RWPE2 (cell line): Measurements from ENCODE around the gene CUL5.
A peak's percentile ranks its signal among the peaks of the same experiment; 100 is the strongest.

ENCODE experiments used
- ATAC-seq: fragments of 200-7000 bp; cut with Tn5 transposase; 3 replicates; pipeline ENCODE4 v1.9.1; 2021; ENCODE audit warnings: low read depth
- DNase-seq: peaks from one replicate; pipeline ENCODE4 v3.0.0-alpha.2; 2020; ENCODE audit warnings: low spot score
- H3K27ac ChIP-seq: fragments of 450-650 bp; 2 replicates; pipeline ENCODE4 v1.5.1; 2017; ENCODE audit warnings: mild to moderate bottlenecking; ENCODE audit not compliant: poor library complexity, severe bottlenecking
- H3K27me3 ChIP-seq: fragments of 250-450 bp; sonication (Bioruptor Pico); 2 replicates; pipeline ENCODE4 v1.5.1; 2021; ENCODE audit warnings: mild to moderate bottlenecking, moderate library complexity; ENCODE audit not compliant: insufficient read depth, poor library complexity, severe bottlenecking
- H3K36me3 ChIP-seq: fragments of 250-450 bp; sonication (Bioruptor Pico); 2 replicates; pipeline ENCODE4 v1.5.1; 2020; ENCODE audit warnings: low read depth, mild to moderate bottlenecking, moderate library complexity
- H3K4me1 ChIP-seq: fragments of 250-450 bp; sonication (Bioruptor Pico); 2 replicates; pipeline ENCODE4 v1.5.1; 2021; ENCODE audit warnings: mild to moderate bottlenecking, moderate library complexity; ENCODE audit not compliant: insufficient read depth, poor library complexity, severe bottlenecking
- H3K4me3 ChIP-seq: fragments of 250-450 bp; sonication (Bioruptor Pico); 2 replicates; pipeline ENCODE4 v1.5.1; 2021; ENCODE audit warnings: mild to moderate bottlenecking, moderate library complexity; ENCODE audit not compliant: severe bottlenecking
- H3K9me3 ChIP-seq: fragments of 250-450 bp; sonication (Bioruptor Pico); 2 replicates; pipeline ENCODE4 v1.5.1; 2021; ENCODE audit warnings: mild to moderate bottlenecking, moderate library complexity; ENCODE audit not compliant: severe bottlenecking
- TF ChIP-seq, protein P1 (sequence below): fragments of 450-650 bp; IDR thresholded peaks from one replicate; pipeline ENCODE4 v1.5.1; 2017; ENCODE audit warnings: mild to moderate bottlenecking, moderate library complexity; ENCODE audit not compliant: poor library complexity, severe bottlenecking

The CUL5 gene

GRCh38 chr11:108008656-108009496, at the start of gene CUL5:
TSS of gene CUL5 (plus strand) at chr11:108008898. CDS start at chr11:108009349, 451 bp downstream.
- ATAC-seq (peak; percentile 86), DNase-seq (peak; percentile 86)
- peak within 1 kb of the TSS; percentile 41 for H3K27ac ChIP-seq
- peaks cover 14% of the 10 kb centered on the region for H3K4me1 ChIP-seq
- TF ChIP-seq, protein P1, sequence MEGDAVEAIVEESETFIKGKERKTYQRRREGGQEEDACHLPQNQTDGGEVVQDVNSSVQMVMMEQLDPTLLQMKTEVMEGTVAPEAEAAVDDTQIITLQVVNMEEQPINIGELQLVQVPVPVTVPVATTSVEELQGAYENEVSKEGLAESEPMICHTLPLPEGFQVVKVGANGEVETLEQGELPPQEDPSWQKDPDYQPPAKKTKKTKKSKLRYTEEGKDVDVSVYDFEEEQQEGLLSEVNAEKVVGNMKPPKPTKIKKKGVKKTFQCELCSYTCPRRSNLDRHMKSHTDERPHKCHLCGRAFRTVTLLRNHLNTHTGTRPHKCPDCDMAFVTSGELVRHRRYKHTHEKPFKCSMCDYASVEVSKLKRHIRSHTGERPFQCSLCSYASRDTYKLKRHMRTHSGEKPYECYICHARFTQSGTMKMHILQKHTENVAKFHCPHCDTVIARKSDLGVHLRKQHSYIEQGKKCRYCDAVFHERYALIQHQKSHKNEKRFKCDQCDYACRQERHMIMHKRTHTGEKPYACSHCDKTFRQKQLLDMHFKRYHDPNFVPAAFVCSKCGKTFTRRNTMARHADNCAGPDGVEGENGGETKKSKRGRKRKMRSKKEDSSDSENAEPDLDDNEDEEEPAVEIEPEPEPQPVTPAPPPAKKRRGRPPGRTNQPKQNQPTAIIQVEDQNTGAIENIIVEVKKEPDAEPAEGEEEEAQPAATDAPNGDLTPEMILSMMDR = peak; percentile 94
- H3K4me3 ChIP-seq = peak within 1 kb of the TSS; percentile 75
- H3K27me3 ChIP-seq = no peaks in the 10 kb centered on the region
- H3K36me3 ChIP-seq = peaks cover 11% of the 10 kb centered on the region
- no peaks in the 10 kb centered on the region for H3K9me3 ChIP-seq

DNA sequence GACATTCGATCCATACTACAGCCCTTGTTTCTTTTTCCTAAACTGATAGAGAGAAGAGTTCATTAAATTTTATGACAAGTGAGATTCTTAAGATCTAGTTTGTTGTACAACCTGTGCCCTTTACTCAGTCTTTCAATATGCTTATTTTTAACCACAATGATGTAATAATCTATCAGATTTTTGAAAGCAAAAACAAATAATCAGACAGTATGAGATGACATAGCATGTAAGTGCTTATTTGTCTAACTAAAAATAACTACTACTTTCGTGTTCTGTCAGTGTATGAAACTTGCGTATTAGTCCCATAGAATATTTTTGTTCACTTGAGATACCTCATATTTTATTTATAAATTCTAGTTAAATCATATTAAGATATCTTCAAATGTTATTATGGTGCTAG, 47.2 kb upstream of the CUL5 start:
- ATAC-seq = no peak
- Histone ChIP-seq H3K36me3 (no peaks in the 10 kb centered on the region), H3K9me3 (no peaks in the 10 kb centered on the region), H3K27me3 (no peaks in the 10 kb centered on the region), H3K4me3 (no peak overlapping the region), H3K27ac (no peak overlapping the region), H3K4me1 (no peaks in the 10 kb centered on the region)
- no peak for DNase-seq
- TF ChIP-seq, protein P1 = no peak

DNA sequence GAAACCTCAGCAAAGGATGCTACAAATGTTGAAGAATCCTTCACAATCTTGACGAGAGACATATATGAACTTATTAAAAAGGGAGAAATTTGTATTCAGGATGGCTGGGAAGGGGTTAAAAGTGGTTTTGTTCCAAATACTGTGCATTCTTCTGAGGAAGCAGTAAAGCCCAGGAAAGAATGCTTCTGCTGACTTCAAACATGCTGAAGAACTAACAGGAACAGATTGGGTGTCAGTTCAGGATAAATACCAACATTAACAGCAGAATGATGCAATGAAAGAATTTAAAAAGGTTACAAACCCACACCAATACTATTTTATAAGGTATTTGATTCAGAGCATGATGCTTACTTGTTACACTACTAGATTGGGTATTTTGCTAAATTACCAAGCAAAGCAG, 46.5 kb upstream of the CUL5 start:
- H3K27ac ChIP-seq = no peak overlapping the region
- ATAC-seq = no peak
- no peaks in the 10 kb centered on the region for H3K36me3 ChIP-seq
- no peak overlapping the region for H3K4me3 ChIP-seq
- no peaks in the 10 kb centered on the region for H3K27me3 ChIP-seq
- no peaks in the 10 kb centered on the region for H3K4me1 ChIP-seq
- TF ChIP-seq, protein P1 = no peak
- no peaks in the 10 kb centered on the region for H3K9me3 ChIP-seq
- DNase-seq = no peak

- H3K4me3 ChIP-seq = no peak overlapping the region
- no peaks in the 10 kb centered on the region for H3K27me3 ChIP-seq
- DNase-seq (no peak), ATAC-seq (no peak)
- TF ChIP-seq, protein P1 = no peak
- no peaks in the 10 kb centered on the region for H3K4me1 ChIP-seq
- no peaks in the 10 kb centered on the region for H3K36me3 ChIP-seq
- no peak overlapping the region for H3K27ac ChIP-seq
- no peaks in the 10 kb centered on the region for H3K9me3 ChIP-seq
Observed at GRCh38 chr11:107963091-107963490, 45.6 kb upstream of the CUL5 start.

DNA sequence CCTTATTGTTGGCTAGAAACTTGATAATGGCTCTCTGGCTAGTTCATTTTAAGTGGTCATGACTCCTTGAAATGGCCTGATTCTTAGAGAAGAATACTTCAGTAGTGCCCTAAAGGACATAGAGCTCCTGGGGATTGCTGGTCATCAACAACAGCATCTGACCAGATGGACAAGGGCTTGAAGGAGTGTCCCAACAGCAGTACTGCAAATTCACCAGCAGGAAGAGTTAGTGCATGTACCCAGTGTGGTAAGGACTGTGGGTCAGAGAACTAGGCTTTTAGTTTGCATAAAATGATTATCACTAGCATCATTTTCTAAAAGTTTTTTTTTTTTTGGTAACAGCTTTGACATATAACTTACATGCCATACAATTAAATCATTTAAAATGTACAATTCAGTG, 39.5 kb upstream of the CUL5 start:
- DNase-seq = no peak
- no peak overlapping the region for H3K4me3 ChIP-seq
- ATAC-seq = no peak
- no peak overlapping the region for H3K27ac ChIP-seq
- H3K4me1 ChIP-seq = no peaks in the 10 kb centered on the region
- H3K36me3 ChIP-seq = no peaks in the 10 kb centered on the region
- H3K27me3 ChIP-seq = no peaks in the 10 kb centered on the region
- no peaks in the 10 kb centered on the region for H3K9me3 ChIP-seq
- TF ChIP-seq, protein P1 = no peak
